ENCODE data around the gene SPART. TPM values are rescaled to one million over a fixed set of nuclear protein-coding genes. Genes with fewer than 3 reads are reported as not detected.

The SPART gene
- total and polyA plus RNA-seq, 9 donors = 59.5 to 141 (median 98.1) TPM

- Histone ChIP-seq H3K27me3 (no peaks in the 10 kb centered on the region), H3K36me3 (no peaks in the 10 kb centered on the region), H3K4me3 (no peak overlapping the region), H3K27ac (no peak overlapping the region), H3K9me3 (no peaks in the 10 kb centered on the region), H3K4me1 (ENCODE audit: insufficient read depth) (no peaks in the 10 kb centered on the region)
- no peak for TF ChIP-seq CTCF (IDR thresholded peaks at IDR 0.05)
- no peak for TF ChIP-seq EP300 (IDR thresholded peaks at IDR 0.05)
- DNase-seq = no peak
- intact Hi-C loops (cut with DNase I) = loop anchor here in 3 of 4 donors (10.0 kb wide), 3 partner anchors 96 to 446 kb away; no protein-coding TSS in a partner anchor
Measured at GRCh38 chr13:36288794-36289391, 57.3 kb downstream of the SPART start.

GRCh38 chr13:36286006-36286405 is 60.2 kb downstream of the SPART start:
- WGBS, 3 donors = 86 to 98% (median 91%) methylated on average over 2 of the region's 2 CpGs
- Histone ChIP-seq H3K27me3 (no peaks in the 10 kb centered on the region), H3K27ac (no peak overlapping the region), H3K4me3 (no peak overlapping the region), H3K36me3 (no peaks in the 10 kb centered on the region), H3K4me1 (ENCODE audit: insufficient read depth) (no peaks in the 10 kb centered on the region), H3K9me3 (no peaks in the 10 kb centered on the region)
- intact Hi-C loops (cut with DNase I) = loop anchor here in 3 of 4 donors (10.0 kb wide), 3 partner anchors 99 to 449 kb away; no protein-coding TSS in a partner anchor
- no peak for TF ChIP-seq CTCF (IDR thresholded peaks at IDR 0.05)
- no peak for TF ChIP-seq POLR2A (IDR thresholded peaks at IDR 0.05)
- no peak for TF ChIP-seq EP300 (IDR thresholded peaks at IDR 0.05)
- no peak for DNase-seq

- Histone ChIP-seq H3K9me3 (no peaks in the 10 kb centered on the region), H3K36me3 (no peaks in the 10 kb centered on the region), H3K4me1 (ENCODE audit: insufficient read depth) (no peaks in the 10 kb centered on the region), H3K4me3 (no peak overlapping the region), H3K27me3 (no peaks in the 10 kb centered on the region), H3K27ac (no peak overlapping the region)
- TF ChIP-seq POLR2A (IDR thresholded peaks at IDR 0.05) (no peak), CTCF (IDR thresholded peaks at IDR 0.05) (peak; percentile 41 to 69 (median 68)), EP300 (IDR thresholded peaks at IDR 0.05) (no peak)
- no peak for DNase-seq
- intact Hi-C loops (cut with DNase I) = loop anchor here in 3 of 4 donors (5.0 to 10.0 kb wide), 4 partner anchors 102 to 454 kb away; no protein-coding TSS in a partner anchor
- 40 to 42% (median 41%) methylated on average over 6 of the region's 6 CpGs for WGBS, 3 donors
Measured at GRCh38 chr13:36282821-36283432, 63.3 kb downstream of the SPART start.

GRCh38 chr13:36275190-36276002 is 70.8 kb downstream of the SPART start:
- no peaks in the 10 kb centered on the region for H3K36me3 ChIP-seq
- TF ChIP-seq POLR2A (IDR thresholded peaks at IDR 0.05) (no peak), CTCF (IDR thresholded peaks at IDR 0.05) (peak in 2 of 3 donors; percentile 50 to 53)
- H3K4me1 ChIP-seq (ENCODE audit: insufficient read depth) = no peaks in the 10 kb centered on the region
- H3K27me3 ChIP-seq = no peaks in the 10 kb centered on the region
- no peak overlapping the region for H3K4me3 ChIP-seq
- H3K27ac ChIP-seq = no peak overlapping the region
- WGBS, 3 donors = 57 to 62% (median 62%) methylated on average over 3 of the region's 3 CpGs
- H3K9me3 ChIP-seq = no peaks in the 10 kb centered on the region
- DNase-seq = peak in 2 of 5 donors; percentile 25 to 49
- intact Hi-C loops (cut with DNase I) = loop anchor here in 2 of 4 donors (5.0 to 10.0 kb wide), 2 partner anchors 298 to 301 kb away; no protein-coding TSS in a partner anchor

Measured in ovary (tissue), 9 donors.